ENCODE data around the gene LRRC72. TPM values are rescaled to one million over a fixed set of nuclear protein-coding genes. Genes with fewer than 3 reads are reported as not detected.

The LRRC72 gene
- total RNA-seq, 1 experiment from 2014 or later = not detected

DNA sequence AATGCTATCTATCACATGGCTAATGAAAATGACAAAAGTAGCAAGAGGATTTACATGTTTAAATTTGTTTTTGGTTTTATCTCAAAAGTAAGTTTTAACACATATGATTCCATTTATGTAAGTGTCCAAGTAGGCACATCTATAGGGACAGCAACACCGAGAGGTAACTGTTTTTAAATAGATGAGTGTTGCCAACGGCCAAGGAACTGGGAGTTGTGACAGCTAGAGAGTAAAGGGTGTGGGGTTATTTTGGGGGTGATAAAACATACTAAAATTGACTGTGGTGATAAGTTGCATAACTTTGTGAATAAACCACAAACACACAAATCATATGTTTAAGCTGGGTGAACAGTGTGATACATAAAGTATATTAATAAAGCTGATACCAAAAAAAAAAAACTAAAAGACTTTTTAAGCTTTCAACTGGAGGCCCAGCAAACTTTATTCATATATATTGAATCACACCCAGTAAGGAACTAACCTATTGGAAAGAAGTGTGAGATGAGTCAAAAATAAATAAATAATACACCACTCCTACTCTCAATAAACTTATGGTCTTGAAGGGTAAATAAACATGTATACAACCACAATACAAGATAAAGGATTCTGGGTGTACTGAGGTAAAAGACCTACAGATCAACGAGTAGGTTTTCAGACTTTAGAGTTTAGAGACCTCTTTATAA is 33.0 kb downstream of the LRRC72 start:
- peaks cover 4% of the 10 kb centered on the region in 2 experiments; a peak in 3 of 4 replicates for H3K4me1 Mint-ChIP-seq
- no peak overlapping the region for H3K9ac ChIP-seq (ENCODE audit: extremely low read depth, insufficient read length, low read length)
- no peak overlapping the region for H2BK12ac ChIP-seq (ENCODE audit: insufficient read length, low read depth, low read length)
- H3K14ac ChIP-seq (ENCODE audit: insufficient read depth, low read length) = no peak overlapping the region
- H3K9me3 Mint-ChIP-seq = no peaks in the 10 kb centered on the region
- H3K27me3 ChIP-seq (ENCODE audit: insufficient read depth, low read length) = no peaks in the 10 kb centered on the region
- no peak overlapping the region for H3K23ac ChIP-seq (ENCODE audit: insufficient read length, low read depth, low read length)
- H3K4me1 ChIP-seq (ENCODE audit: insufficient read depth, low read length) = no peaks in the 10 kb centered on the region
- TF ChIP-seq, protein P1, sequence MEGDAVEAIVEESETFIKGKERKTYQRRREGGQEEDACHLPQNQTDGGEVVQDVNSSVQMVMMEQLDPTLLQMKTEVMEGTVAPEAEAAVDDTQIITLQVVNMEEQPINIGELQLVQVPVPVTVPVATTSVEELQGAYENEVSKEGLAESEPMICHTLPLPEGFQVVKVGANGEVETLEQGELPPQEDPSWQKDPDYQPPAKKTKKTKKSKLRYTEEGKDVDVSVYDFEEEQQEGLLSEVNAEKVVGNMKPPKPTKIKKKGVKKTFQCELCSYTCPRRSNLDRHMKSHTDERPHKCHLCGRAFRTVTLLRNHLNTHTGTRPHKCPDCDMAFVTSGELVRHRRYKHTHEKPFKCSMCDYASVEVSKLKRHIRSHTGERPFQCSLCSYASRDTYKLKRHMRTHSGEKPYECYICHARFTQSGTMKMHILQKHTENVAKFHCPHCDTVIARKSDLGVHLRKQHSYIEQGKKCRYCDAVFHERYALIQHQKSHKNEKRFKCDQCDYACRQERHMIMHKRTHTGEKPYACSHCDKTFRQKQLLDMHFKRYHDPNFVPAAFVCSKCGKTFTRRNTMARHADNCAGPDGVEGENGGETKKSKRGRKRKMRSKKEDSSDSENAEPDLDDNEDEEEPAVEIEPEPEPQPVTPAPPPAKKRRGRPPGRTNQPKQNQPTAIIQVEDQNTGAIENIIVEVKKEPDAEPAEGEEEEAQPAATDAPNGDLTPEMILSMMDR (conservative IDR thresholded peaks at IDR 0.05) = no peak
- no peaks in the 10 kb centered on the region for H3K9me3 ChIP-seq (ENCODE audit: control insufficient read depth, low read depth, low read length)
- no peak overlapping the region for H3K4ac ChIP-seq (ENCODE audit: low read depth, low read length)
- H3K23me2 ChIP-seq (ENCODE audit: insufficient read length, low read depth, low read length, poor library complexity, severe bottlenecking) = no peaks in the 10 kb centered on the region
- H3T11ph ChIP-seq (ENCODE audit: low read length) = no peak overlapping the region
- no peak overlapping the region for H4K8ac ChIP-seq (replicated peaks; ENCODE audit: insufficient read length, low read depth, low read length)
- H3K79me1 ChIP-seq (ENCODE audit: insufficient read depth, low read depth, low read length, poor library complexity, severe bottlenecking) = no peaks in the 10 kb centered on the region
- no peak overlapping the region for H3K4me2 ChIP-seq (ENCODE audit: insufficient read depth, insufficient read length, low read length)
- no peaks in the 10 kb centered on the region for H3K79me2 ChIP-seq (ENCODE audit: insufficient read depth, low read length)
- H3K27ac ChIP-seq (ENCODE audit: insufficient read length, low read depth, low read length) = no peak overlapping the region
- H3K4me3 Mint-ChIP-seq = no peak overlapping the region
- H3K18ac ChIP-seq (ENCODE audit: insufficient read length, low read depth, low read length) = no peak overlapping the region
- H2BK120ac ChIP-seq (ENCODE audit: low read depth, low read length, poor library complexity, severe bottlenecking) = no peak overlapping the region
- no peaks in the 10 kb centered on the region for H3K36me3 Mint-ChIP-seq (ENCODE audit: insufficient read depth in 1 of 3, low read depth in 3 of 3)
- H3K27me3 Mint-ChIP-seq (ENCODE audit: low read depth) = no peaks in the 10 kb centered on the region
- no peak overlapping the region for H4K91ac ChIP-seq (ENCODE audit: insufficient read length, low read depth, low read length)
- no peak overlapping the region for H3K56ac ChIP-seq (ENCODE audit: insufficient read length, low read depth, low read length)
- no peaks in the 10 kb centered on the region for H4K20me1 ChIP-seq (ENCODE audit: control insufficient read depth, insufficient read depth, insufficient read length)
- H3K27ac Mint-ChIP-seq = 0 out of 7 replicates have a peak overlapping the region, but pooled peaks of 1 of the 3 experiments have one; percentile 47
- H2AK5ac ChIP-seq (ENCODE audit: insufficient read length, low read length) = no peak overlapping the region
- H2BK20ac ChIP-seq (ENCODE audit: low read depth, low read length, poor library complexity, severe bottlenecking) = no peak overlapping the region
- H4K5ac ChIP-seq (ENCODE audit: insufficient read length, low read depth, low read length) = no peak overlapping the region
- H2BK15ac ChIP-seq (ENCODE audit: low read depth, low read length) = no peak overlapping the region
- no peak for DNase-seq
- WGBS (ENCODE audit: extremely low coverage, insufficient read length, low lambda C conversion rate) = no CpG with 5 or more reads among the region's 3 CpGs
- H2AFZ ChIP-seq (ENCODE audit: low read length) = no peak overlapping the region
- no peak overlapping the region for H2BK5ac ChIP-seq (ENCODE audit: insufficient read length, low read length)
